ENCODE results near the gene NOS1.
"Not testable (repeated sequence)": the region's sequence is repeated elsewhere in the genome, so short reads cannot be mapped to it uniquely, and the experiment has no call there.

The NOS1 gene

GRCh38 chr12:117241697-117242096, 119.7 kb downstream of the NOS1 start:
- no peaks in the 10 kb centered on the region for H3K4me1 ChIP-seq (ENCODE audit: insufficient read depth, low read length)
- H3K36me3 ChIP-seq (ENCODE audit: insufficient read depth, low read depth, low read length) = no peaks in the 10 kb centered on the region
- H3K9me3 ChIP-seq (ENCODE audit: insufficient read depth, low read depth, low read length) = no peaks in the 10 kb centered on the region
- H3K4me3 ChIP-seq (ENCODE audit: low read length) = no peak overlapping the region
- no peak overlapping the region for H3K9ac ChIP-seq (ENCODE audit: low read depth, low read length)
- H3K27me3 ChIP-seq (ENCODE audit: insufficient read depth, low read length) = no peaks in the 10 kb centered on the region
- H3K27ac ChIP-seq (ENCODE audit: low read length) = no peak overlapping the region

GRCh38 chr12:117240081-117240755, 121.2 kb downstream of the NOS1 start:
- no peak overlapping the region for H3K27ac ChIP-seq (ENCODE audit: low read length)
- no peaks in the 10 kb centered on the region for H3K9me3 ChIP-seq (ENCODE audit: insufficient read depth, low read depth, low read length)
- peaks cover 11% of the 10 kb centered on the region; the same call in 1 of the 2 replicates for H3K4me1 ChIP-seq (ENCODE audit: insufficient read depth, low read length)
- H3K36me3 ChIP-seq (ENCODE audit: insufficient read depth, low read depth, low read length) = no peaks in the 10 kb centered on the region
- H3K27me3 ChIP-seq (ENCODE audit: insufficient read depth, low read length) = no peaks in the 10 kb centered on the region
- no peak overlapping the region for H3K4me3 ChIP-seq (ENCODE audit: low read length)
- no peak overlapping the region for H3K9ac ChIP-seq (ENCODE audit: low read depth, low read length)

GRCh38 chr12:117236456-117237001, 124.9 kb downstream of the NOS1 start:
- Histone ChIP-seq H3K27ac (ENCODE audit: low read length) (no peak overlapping the region), H3K4me1 (ENCODE audit: insufficient read depth, low read length) (peaks cover 14% of the 10 kb centered on the region; the same call in 1 of the 2 replicates), H3K9me3 (ENCODE audit: insufficient read depth, low read depth, low read length) (no peaks in the 10 kb centered on the region), H3K9ac (ENCODE audit: low read depth, low read length) (no peak overlapping the region), H3K36me3 (ENCODE audit: insufficient read depth, low read depth, low read length) (no peaks in the 10 kb centered on the region), H3K27me3 (ENCODE audit: insufficient read depth, low read length) (no peaks in the 10 kb centered on the region), H3K4me3 (ENCODE audit: low read length) (no peak overlapping the region)

GRCh38 chr12:117235261-117235660, 126.2 kb downstream of the NOS1 start:
- Histone ChIP-seq H3K9me3 (ENCODE audit: insufficient read depth, low read depth, low read length) (no peaks in the 10 kb centered on the region), H3K27ac (ENCODE audit: low read length) (no peak overlapping the region), H3K4me3 (ENCODE audit: low read length) (no peak overlapping the region), H3K36me3 (ENCODE audit: insufficient read depth, low read depth, low read length) (no peaks in the 10 kb centered on the region), H3K9ac (ENCODE audit: low read depth, low read length) (no peak overlapping the region), H3K27me3 (ENCODE audit: insufficient read depth, low read length) (no peaks in the 10 kb centered on the region), H3K4me1 (ENCODE audit: insufficient read depth, low read length) (peaks cover 14% of the 10 kb centered on the region; the same call in 1 of the 2 replicates)

- Histone ChIP-seq H3K9me3 (ENCODE audit: insufficient read depth, low read depth, low read length) (no peaks in the 10 kb centered on the region), H3K4me3 (ENCODE audit: low read length) (no peak overlapping the region), H3K4me1 (ENCODE audit: insufficient read depth, low read length) (peaks cover 14% of the 10 kb centered on the region; the same call in 1 of the 2 replicates), H3K36me3 (ENCODE audit: insufficient read depth, low read depth, low read length) (no peaks in the 10 kb centered on the region), H3K27ac (ENCODE audit: low read length) (no peak overlapping the region), H3K27me3 (ENCODE audit: insufficient read depth, low read length) (no peaks in the 10 kb centered on the region), H3K9ac (ENCODE audit: low read depth, low read length) (no peak overlapping the region)
These were observed 127.0 kb downstream of the NOS1 start for GRCh38 chr12:117234441-117234840.

- Histone ChIP-seq H3K27ac (ENCODE audit: low read length) (no peak overlapping the region), H3K36me3 (ENCODE audit: insufficient read depth, low read depth, low read length) (no peaks in the 10 kb centered on the region), H3K27me3 (ENCODE audit: insufficient read depth, low read length) (no peaks in the 10 kb centered on the region), H3K9me3 (ENCODE audit: insufficient read depth, low read depth, low read length) (no peaks in the 10 kb centered on the region), H3K4me3 (ENCODE audit: low read length) (no peak overlapping the region), H3K9ac (ENCODE audit: low read depth, low read length) (no peak overlapping the region), H3K4me1 (ENCODE audit: insufficient read depth, low read length) (peaks cover 14% of the 10 kb centered on the region; the same call in 1 of the 2 replicates)
These were observed 129.7 kb downstream of the NOS1 start for GRCh38 chr12:117231750-117232149.

GRCh38 chr12:117228239-117228638, 133.2 kb downstream of the NOS1 start:
- no peak overlapping the region for H3K9ac ChIP-seq (ENCODE audit: low read depth, low read length)
- H3K9me3 ChIP-seq (ENCODE audit: insufficient read depth, low read depth, low read length) = no peaks in the 10 kb centered on the region
- H3K4me3 ChIP-seq (ENCODE audit: low read length) = no peak overlapping the region
- H3K36me3 ChIP-seq (ENCODE audit: insufficient read depth, low read depth, low read length) = no peaks in the 10 kb centered on the region
- H3K27me3 ChIP-seq (ENCODE audit: insufficient read depth, low read length) = no peaks in the 10 kb centered on the region
- no peak overlapping the region for H3K27ac ChIP-seq (ENCODE audit: low read length)
- H3K4me1 ChIP-seq (ENCODE audit: insufficient read depth, low read length) = no peaks in the 10 kb centered on the region

GRCh38 chr12:117227000-117227653, 134.3 kb downstream of the NOS1 start:
- Histone ChIP-seq H3K4me3 (ENCODE audit: low read length) (no peak overlapping the region), H3K9ac (ENCODE audit: low read depth, low read length) (no peak overlapping the region), H3K27ac (ENCODE audit: low read length) (no peak overlapping the region), H3K4me1 (ENCODE audit: insufficient read depth, low read length) (no peaks in the 10 kb centered on the region), H3K27me3 (ENCODE audit: insufficient read depth, low read length) (no peaks in the 10 kb centered on the region), H3K9me3 (ENCODE audit: insufficient read depth, low read depth, low read length) (no peaks in the 10 kb centered on the region), H3K36me3 (ENCODE audit: insufficient read depth, low read depth, low read length) (no peaks in the 10 kb centered on the region)

- H3K9me3 ChIP-seq (ENCODE audit: insufficient read depth, low read depth, low read length) = no peaks in the 10 kb centered on the region
- no peaks in the 10 kb centered on the region for H3K27me3 ChIP-seq (ENCODE audit: insufficient read depth, low read length)
- H3K9ac ChIP-seq (ENCODE audit: low read depth, low read length) = no peak overlapping the region
- no peaks in the 10 kb centered on the region for H3K36me3 ChIP-seq (ENCODE audit: insufficient read depth, low read depth, low read length)
- no peak overlapping the region for H3K27ac ChIP-seq (ENCODE audit: low read length)
- no peak overlapping the region for H3K4me3 ChIP-seq (ENCODE audit: low read length)
- no peaks in the 10 kb centered on the region for H3K4me1 ChIP-seq (ENCODE audit: insufficient read depth, low read length)
These were observed 134.9 kb downstream of the NOS1 start for GRCh38 chr12:117226505-117226904.

GRCh38 chr12:117225179-117225578, 136.2 kb downstream of the NOS1 start:
- Histone ChIP-seq H3K9me3 (ENCODE audit: insufficient read depth, low read depth, low read length) (no peaks in the 10 kb centered on the region), H3K27ac (ENCODE audit: low read length) (no peak overlapping the region), H3K4me3 (ENCODE audit: low read length) (no peak overlapping the region), H3K4me1 (ENCODE audit: insufficient read depth, low read length) (no peaks in the 10 kb centered on the region), H3K27me3 (ENCODE audit: insufficient read depth, low read length) (no peaks in the 10 kb centered on the region), H3K36me3 (ENCODE audit: insufficient read depth, low read depth, low read length) (no peaks in the 10 kb centered on the region), H3K9ac (ENCODE audit: low read depth, low read length) (no peak overlapping the region)

GRCh38 chr12:117220947-117221346, 140.5 kb downstream of the NOS1 start:
- not testable (repeated sequence) for H3K27ac ChIP-seq (ENCODE audit: low read length); H3K27me3 ChIP-seq (ENCODE audit: insufficient read depth, low read length); H3K4me3 ChIP-seq (ENCODE audit: low read length); H3K9ac ChIP-seq (ENCODE audit: low read depth, low read length); H3K4me1 ChIP-seq (ENCODE audit: insufficient read depth, low read length); H3K9me3 ChIP-seq (ENCODE audit: insufficient read depth, low read depth, low read length); H3K36me3 ChIP-seq (ENCODE audit: insufficient read depth, low read depth, low read length)

GRCh38 chr12:117218149-117218548, 143.3 kb downstream of the NOS1 start:
- H3K27ac ChIP-seq (ENCODE audit: low read length) = no peak overlapping the region
- no peak overlapping the region for H3K4me3 ChIP-seq (ENCODE audit: low read length)
- H3K4me1 ChIP-seq (ENCODE audit: insufficient read depth, low read length) = no peaks in the 10 kb centered on the region
- H3K27me3 ChIP-seq (ENCODE audit: insufficient read depth, low read length) = no peaks in the 10 kb centered on the region; the same call in 1 of the 2 replicates
- no peaks in the 10 kb centered on the region for H3K36me3 ChIP-seq (ENCODE audit: insufficient read depth, low read depth, low read length)
- H3K9ac ChIP-seq (ENCODE audit: low read depth, low read length) = no peak overlapping the region
- no peaks in the 10 kb centered on the region for H3K9me3 ChIP-seq (ENCODE audit: insufficient read depth, low read depth, low read length)
